ENCODE data around the gene MRTO4. TPM values are rescaled to one million over a fixed set of nuclear protein-coding genes. Genes with fewer than 3 reads are reported as not detected.
"Not testable (repeated sequence)": the region's sequence is repeated elsewhere in the genome, so short reads cannot be mapped to it uniquely, and the experiment has no call there.

Gene MRTO4
- total RNA-seq, 4 donors from 2014 or later = 4.1 to 34.6 (median 15.9) TPM

DNA sequence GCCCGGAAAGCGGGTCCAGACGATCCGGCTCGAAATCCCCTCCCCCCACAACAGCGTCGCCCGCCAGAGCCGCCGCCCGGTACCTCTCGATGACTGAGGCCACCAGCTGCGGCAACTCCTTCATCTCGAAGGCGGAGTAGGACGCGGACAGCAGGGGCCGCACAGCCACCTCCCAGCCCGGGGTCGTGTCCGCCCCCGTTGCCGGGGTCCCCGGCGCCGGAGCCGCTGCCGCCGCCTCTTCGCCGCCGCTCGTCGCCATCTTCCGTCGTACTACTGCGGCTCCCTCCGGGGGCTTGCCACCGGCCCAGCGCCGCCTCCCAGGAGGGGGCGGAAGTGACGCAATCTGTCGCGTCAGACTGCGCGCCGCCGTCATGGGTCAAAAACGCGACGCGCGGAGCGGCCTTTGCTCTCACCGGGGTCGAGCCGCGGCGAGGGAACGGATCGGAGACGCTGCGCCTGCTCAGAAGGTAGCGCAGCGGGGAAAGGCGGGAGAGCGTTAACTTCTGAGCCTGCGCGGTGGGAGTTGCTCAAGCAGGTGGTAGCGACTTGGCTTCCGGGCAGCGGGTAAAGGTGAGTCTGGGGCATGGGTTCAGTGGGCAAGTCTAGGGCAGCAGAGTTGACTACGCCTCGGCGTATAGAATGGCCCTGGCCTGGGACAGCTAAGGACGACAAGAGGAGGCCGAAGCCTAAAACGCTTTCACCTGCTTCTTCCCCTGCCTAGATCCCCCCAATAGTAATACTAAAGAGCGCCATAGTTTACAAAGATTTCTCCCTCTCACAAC is 41.4 kb upstream of the MRTO4 start, which contains the start of gene UBR4:
UBR4 (minus strand) TSS at position 277 of the 782 bp plus-strand sequence; CDS start at position 259, 18 bp downstream.
- Histone ChIP-seq H3K9me3 (no peaks in the 10 kb centered on the region), H3K27ac (peak within 1 kb of the TSS; percentile 86 to 95), H3K27me3 (no peaks in the 10 kb centered on the region), H3K36me3 (no peaks in the 10 kb centered on the region), H3K4me1 (peaks cover 13% of the 10 kb centered on the region in 2 donors), H3K4me3 (peak within 1 kb of the TSS; percentile 75 to 81)
- intact Hi-C loops (cut with DNase I; ENCODE audit: low total_unique reads) = no loop called here
- peak; percentile 89 to 95 for DNase-seq
- peak; percentile 95 to 97 for TF ChIP-seq POLR2A (IDR thresholded peaks at IDR 0.05)
- TF ChIP-seq, protein P1, sequence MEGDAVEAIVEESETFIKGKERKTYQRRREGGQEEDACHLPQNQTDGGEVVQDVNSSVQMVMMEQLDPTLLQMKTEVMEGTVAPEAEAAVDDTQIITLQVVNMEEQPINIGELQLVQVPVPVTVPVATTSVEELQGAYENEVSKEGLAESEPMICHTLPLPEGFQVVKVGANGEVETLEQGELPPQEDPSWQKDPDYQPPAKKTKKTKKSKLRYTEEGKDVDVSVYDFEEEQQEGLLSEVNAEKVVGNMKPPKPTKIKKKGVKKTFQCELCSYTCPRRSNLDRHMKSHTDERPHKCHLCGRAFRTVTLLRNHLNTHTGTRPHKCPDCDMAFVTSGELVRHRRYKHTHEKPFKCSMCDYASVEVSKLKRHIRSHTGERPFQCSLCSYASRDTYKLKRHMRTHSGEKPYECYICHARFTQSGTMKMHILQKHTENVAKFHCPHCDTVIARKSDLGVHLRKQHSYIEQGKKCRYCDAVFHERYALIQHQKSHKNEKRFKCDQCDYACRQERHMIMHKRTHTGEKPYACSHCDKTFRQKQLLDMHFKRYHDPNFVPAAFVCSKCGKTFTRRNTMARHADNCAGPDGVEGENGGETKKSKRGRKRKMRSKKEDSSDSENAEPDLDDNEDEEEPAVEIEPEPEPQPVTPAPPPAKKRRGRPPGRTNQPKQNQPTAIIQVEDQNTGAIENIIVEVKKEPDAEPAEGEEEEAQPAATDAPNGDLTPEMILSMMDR (IDR thresholded peaks at IDR 0.05) = peak in 1 of 4 experiments; percentile 31

- peak overlapping the region; percentile 75 to 81 for H3K4me3 ChIP-seq
- TF ChIP-seq, protein P1 (IDR thresholded peaks at IDR 0.05) = no peak
- no peak for TF ChIP-seq POLR2A (IDR thresholded peaks at IDR 0.05)
- peak overlapping the region; percentile 86 to 95 for H3K27ac ChIP-seq
- no peaks in the 10 kb centered on the region for H3K9me3 ChIP-seq
- peaks cover 9 to 13% of the 10 kb centered on the region in 2 donors for H3K4me1 ChIP-seq
- no peaks in the 10 kb centered on the region for H3K27me3 ChIP-seq
- DNase-seq = no peak
- no peaks in the 10 kb centered on the region for H3K36me3 ChIP-seq
- intact Hi-C loops (cut with DNase I; ENCODE audit: low total_unique reads) = no loop called here
These were observed 40.6 kb upstream of the MRTO4 start for GRCh38 chr1:19210772-19211549.

- intact Hi-C loops (cut with DNase I; ENCODE audit: low total_unique reads) = no loop called here
- no peak for DNase-seq
- no peaks in the 10 kb centered on the region for H3K9me3 ChIP-seq
- H3K27ac ChIP-seq = no peak overlapping the region
- H3K4me1 ChIP-seq = peaks cover 7 to 13% of the 10 kb centered on the region in 2 donors
- H3K36me3 ChIP-seq = no peaks in the 10 kb centered on the region
- H3K27me3 ChIP-seq = no peaks in the 10 kb centered on the region
- TF ChIP-seq, protein P1 (IDR thresholded peaks at IDR 0.05) = no peak
- TF ChIP-seq POLR2A (IDR thresholded peaks at IDR 0.05) = no peak
- no peak overlapping the region for H3K4me3 ChIP-seq
These were observed 39.4 kb upstream of the MRTO4 start for GRCh38 chr1:19212167-19212566.

- intact Hi-C loops (cut with DNase I; ENCODE audit: low total_unique reads) = no loop called here
These were observed 38.0 kb upstream of the MRTO4 start for GRCh38 chr1:19213580-19213979.

DNA sequence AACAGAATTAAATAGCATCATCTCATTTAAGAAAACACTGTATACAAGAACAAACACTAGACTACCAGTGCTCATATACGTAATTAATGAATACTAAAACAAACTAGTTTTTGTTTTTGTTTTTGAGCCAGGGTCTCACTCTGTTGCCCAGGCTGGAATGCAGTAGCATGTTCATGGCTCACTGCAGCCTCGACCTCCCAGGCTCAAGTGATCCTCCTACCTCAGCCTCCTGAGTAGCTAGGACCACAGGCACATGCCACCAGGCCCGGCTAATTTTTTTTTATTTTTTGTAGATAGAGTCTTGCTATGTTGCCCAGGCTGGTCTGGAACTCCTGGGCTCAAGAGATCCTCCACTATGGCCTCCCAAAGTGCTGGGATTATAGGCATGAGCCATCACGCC is 35.0 kb upstream of the MRTO4 start:
- H3K9me3 ChIP-seq; H3K4me1 ChIP-seq; H3K36me3 ChIP-seq; H3K4me3 ChIP-seq; H3K27me3 ChIP-seq; intact Hi-C loops (cut with DNase I; ENCODE audit: low total_unique reads); H3K27ac ChIP-seq; DNase-seq: not testable (repeated sequence)

More at GRCh38 chr1:19213580-19213979, 38.0 kb upstream of the MRTO4 start:
- H3K27me3 ChIP-seq = no peaks in the 10 kb centered on the region
- no peak overlapping the region for H3K4me3 ChIP-seq
- no peak for DNase-seq
- TF ChIP-seq, protein P1 (IDR thresholded peaks at IDR 0.05) = no peak
- no peak for TF ChIP-seq POLR2A (IDR thresholded peaks at IDR 0.05)
- H3K9me3 ChIP-seq = no peaks in the 10 kb centered on the region
- no peak overlapping the region for H3K27ac ChIP-seq
- no peaks in the 10 kb centered on the region for H3K36me3 ChIP-seq
- H3K4me1 ChIP-seq = peaks cover 7 to 11% of the 10 kb centered on the region in 2 donors

Data from uterus (tissue), 4 donors.